ENCODE results near the gene PPP2R2D. TPM values are rescaled to one million over a fixed set of nuclear protein-coding genes. Genes with fewer than 3 reads are reported as not detected.

The PPP2R2D gene
- total RNA-seq, 1 donor from 2014 or later = 28.3 TPM

- H3K27ac ChIP-seq = no peak overlapping the region
- DNase-seq = peak; percentile 30
- no peak for TF ChIP-seq CTCF (IDR thresholded peaks at IDR 0.05)
- H3K4me1 ChIP-seq = no peaks in the 10 kb centered on the region
- H3K9me3 ChIP-seq = no peaks in the 10 kb centered on the region
- no peaks in the 10 kb centered on the region for H3K36me3 ChIP-seq
- H3K27me3 ChIP-seq = peaks cover 44% of the 10 kb centered on the region
- H3K4me3 ChIP-seq = no peak overlapping the region
- ATAC-seq = no peak
- intact Hi-C loops (cut with DNase I) = no loop called here
Observed at GRCh38 chr10:131870831-131871672, 29.8 kb upstream of the PPP2R2D start.

GRCh38 chr10:131871673-131872005 lies 29.2 kb upstream of the PPP2R2D start:
- no peak overlapping the region for H3K4me3 ChIP-seq
- intact Hi-C loops (cut with DNase I) = no loop called here

GRCh38 chr10:131872011-131872826 lies 28.6 kb upstream of the PPP2R2D start:
- Histone ChIP-seq H3K4me3 (no peak overlapping the region), H3K4me1 (no peaks in the 10 kb centered on the region), H3K27me3 (peaks cover 39% of the 10 kb centered on the region), H3K27ac (no peak overlapping the region), H3K9me3 (no peaks in the 10 kb centered on the region), H3K36me3 (no peaks in the 10 kb centered on the region)
- DNase-seq = peak; percentile 54
- ATAC-seq = no peak
- TF ChIP-seq CTCF (IDR thresholded peaks at IDR 0.05) = no peak
- intact Hi-C loops (cut with DNase I) = no loop called here

More at GRCh38 chr10:131871673-131872005, 29.2 kb upstream of the PPP2R2D start:
- Histone ChIP-seq H3K27me3 (peaks cover 43% of the 10 kb centered on the region), H3K27ac (no peak overlapping the region), H3K4me1 (no peaks in the 10 kb centered on the region), H3K9me3 (no peaks in the 10 kb centered on the region), H3K36me3 (no peaks in the 10 kb centered on the region)
- no peak for TF ChIP-seq CTCF (IDR thresholded peaks at IDR 0.05)
- ATAC-seq (no peak), DNase-seq (no peak)

GRCh38 chr10:131872827-131873375 lies 27.9 kb upstream of the PPP2R2D start:
- Histone ChIP-seq H3K9me3 (no peaks in the 10 kb centered on the region), H3K36me3 (no peaks in the 10 kb centered on the region), H3K27me3 (peaks cover 39% of the 10 kb centered on the region), H3K4me3 (no peak overlapping the region), H3K4me1 (no peaks in the 10 kb centered on the region), H3K27ac (no peak overlapping the region)
- DNase-seq (peak; percentile 56), ATAC-seq (no peak)
- TF ChIP-seq CTCF (IDR thresholded peaks at IDR 0.05) = no peak
- intact Hi-C loops (cut with DNase I) = no loop called here

GRCh38 chr10:131874991-131875451 lies 25.8 kb upstream of the PPP2R2D start:
- Histone ChIP-seq H3K27ac (no peak overlapping the region), H3K27me3 (peaks cover 36% of the 10 kb centered on the region), H3K4me1 (no peaks in the 10 kb centered on the region), H3K9me3 (no peaks in the 10 kb centered on the region), H3K36me3 (no peaks in the 10 kb centered on the region), H3K4me3 (no peak overlapping the region)
- peak; percentile 87 for DNase-seq
- intact Hi-C loops (cut with DNase I) = no loop called here
- TF ChIP-seq CTCF (IDR thresholded peaks at IDR 0.05) = peak; percentile 67
- peak; percentile 88 for ATAC-seq

All from upper lobe of right lung (tissue), 1 donor.